Transverse colon (tissue), 3 donors: ENCODE measurements around the gene MAP4K3.

Source experiments
- CTCF ChIP-seq, 5 experiments: fragments of 200-600 bp in 3 of 5; fragments of 450-650 bp in 2 of 5; sonication (generic) in 3 of 5; IDR thresholded peaks; 1 replicate in 2 of 5; 2 replicates in 3 of 5; pipeline ENCODE4 v1.5.1; 2016 to 2017; ENCODE audit warnings: antibody characterized with exemption in 5 of 5, inconsistent platforms in 3 of 5, mild to moderate bottlenecking in 2 of 5, moderate library complexity in 1 of 5
- POLR2A ChIP-seq: fragments of 450-650 bp; IDR thresholded peaks from one replicate; pipeline ENCODE4 v1.6.1; 2016; ENCODE audit warnings: antibody characterized with exemption, mild to moderate bottlenecking, moderate library complexity

GRCh38 chr2:39476524-39476923 is 39.4 kb upstream of the MAP4K3 start:
- TF ChIP-seq POLR2A (no peak), CTCF (IDR thresholded peaks at IDR 0.05) (no peak)
